HepG2 (cell line): ENCODE measurements around the gene CDC34. TPM values are rescaled to one million over a fixed set of nuclear protein-coding genes. Genes with fewer than 3 reads are reported as not detected.

Experiments used
- NR3C1 ChIP-seq: sonication (generic); formaldehyde crosslinking; IDR thresholded peaks from 2 replicates; pipeline ENCODE4 v1.4.0; 2020; ENCODE audit warnings: missing genetic modification reagents
- ZHX2 ChIP-seq, 2 experiments: sonication (generic) in 1 of 2; formaldehyde crosslinking in 1 of 2; IDR thresholded peaks; 2 replicates each; pipeline versions ENCODE4 v1.6.1 to v1.9.0; 2014 to 2022; ENCODE audit warnings: antibody characterized with exemption in 1 of 2, borderline replicate concordance in 1 of 2, inconsistent platforms in 1 of 2, low read depth in 1 of 2, missing genetic modification reagents in 1 of 2
- ZNF296 ChIP-seq: sonication (generic); formaldehyde crosslinking; conservative IDR thresholded peaks from 2 replicates; pipeline ENCODE4 v1.5.0; 2020; ENCODE audit warnings: mild to moderate bottlenecking, missing genetic modification reagents
- ZNF407 ChIP-seq: sonication (generic); formaldehyde crosslinking; IDR thresholded peaks from one replicate; pipeline ENCODE4 v1.5.1; 2020; ENCODE audit warnings: mild to moderate bottlenecking, missing genetic modification reagents; ENCODE audit errors: not compliant biosample characterization
- ZSCAN12 ChIP-seq: sonication (generic); formaldehyde crosslinking; IDR thresholded peaks from 2 replicates; pipeline ENCODE4 v1.9.0; 2021; ENCODE audit warnings: mild to moderate bottlenecking, missing genetic modification reagents
- polyA plus RNA-seq, 8 experiments: library from polyadenylated mRNA; depleted of rRNA in 3 of 8; stranded (reverse) in 7 of 8; unstranded in 1 of 8; fragments of >200 nt; fragmentation: Illumina TruSeq in 4 of 8; extraction: Trizol in 4 of 8; gene quantifications; 2 replicates each; pipeline versions ENCODE4 v1.2.1 to v1.2.3, GENCODE V29; 2011 to 2016; ENCODE audit warnings: low read depth in 4 of 8, missing spikeins in 1 of 8, mixed read lengths in 1 of 8; ENCODE audit not compliant: insufficient read depth in 1 of 8
- total RNA-seq, 5 experiments: library from RNA; depleted of rRNA; stranded (reverse); fragments of >200 nt; fragmentation: Illumina TruSeq; extraction: Trizol; gene quantifications; 2 replicates each; pipeline ENCODE4 v1.2.3, GENCODE V29; 2016; ENCODE audit warnings: low read depth in 1 of 5
- TF ChIP-seq, protein P1 (sequence below): sonication (generic); formaldehyde crosslinking; IDR thresholded peaks from 2 replicates; pipeline ENCODE4 v1.4.0; 2020; ENCODE audit warnings: missing genetic modification reagents, borderline replicate concordance
- TF ChIP-seq, protein P2 (sequence below): sonication (generic); formaldehyde crosslinking; IDR thresholded peaks from 2 replicates; pipeline ENCODE4 v1.4.0; 2020; ENCODE audit warnings: mild to moderate bottlenecking, missing genetic modification reagents, borderline replicate concordance

The CDC34 gene
- total and polyA plus RNA-seq, 2 of the 13 experiments (the other 11 are each of a cell fraction or from before 2014, with no cell fraction given), result 138 to 150 TPM

GRCh38 chr19:577439-578392, 46.2 kb downstream of the CDC34 start (continued):
- no peak for TF ChIP-seq ZHX2 (IDR thresholded peaks at IDR 0.05; ENCODE audit: low read depth)
- TF ChIP-seq ZHX2 (CRISPR knock-in tag; IDR thresholded peaks at IDR 0.05; ENCODE audit: borderline replicate concordance), result no peak
- no peak for TF ChIP-seq ZSCAN12 (CRISPR knock-in tag)
- TF ChIP-seq, protein P1, sequence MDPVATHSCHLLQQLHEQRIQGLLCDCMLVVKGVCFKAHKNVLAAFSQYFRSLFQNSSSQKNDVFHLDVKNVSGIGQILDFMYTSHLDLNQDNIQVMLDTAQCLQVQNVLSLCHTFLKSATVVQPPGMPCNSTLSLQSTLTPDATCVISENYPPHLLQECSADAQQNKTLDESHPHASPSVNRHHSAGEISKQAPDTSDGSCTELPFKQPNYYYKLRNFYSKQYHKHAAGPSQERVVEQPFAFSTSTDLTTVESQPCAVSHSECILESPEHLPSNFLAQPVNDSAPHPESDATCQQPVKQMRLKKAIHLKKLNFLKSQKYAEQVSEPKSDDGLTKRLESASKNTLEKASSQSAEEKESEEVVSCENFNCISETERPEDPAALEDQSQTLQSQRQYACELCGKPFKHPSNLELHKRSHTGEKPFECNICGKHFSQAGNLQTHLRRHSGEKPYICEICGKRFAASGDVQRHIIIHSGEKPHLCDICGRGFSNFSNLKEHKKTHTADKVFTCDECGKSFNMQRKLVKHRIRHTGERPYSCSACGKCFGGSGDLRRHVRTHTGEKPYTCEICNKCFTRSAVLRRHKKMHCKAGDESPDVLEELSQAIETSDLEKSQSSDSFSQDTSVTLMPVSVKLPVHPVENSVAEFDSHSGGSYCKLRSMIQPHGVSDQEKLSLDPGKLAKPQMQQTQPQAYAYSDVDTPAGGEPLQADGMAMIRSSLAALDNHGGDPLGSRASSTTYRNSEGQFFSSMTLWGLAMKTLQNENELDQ, result no peak
- no peak for TF ChIP-seq ZNF407 (CRISPR knock-in tag)
- no peak for TF ChIP-seq NR3C1 (CRISPR knock-in tag)
- TF ChIP-seq, protein P2, sequence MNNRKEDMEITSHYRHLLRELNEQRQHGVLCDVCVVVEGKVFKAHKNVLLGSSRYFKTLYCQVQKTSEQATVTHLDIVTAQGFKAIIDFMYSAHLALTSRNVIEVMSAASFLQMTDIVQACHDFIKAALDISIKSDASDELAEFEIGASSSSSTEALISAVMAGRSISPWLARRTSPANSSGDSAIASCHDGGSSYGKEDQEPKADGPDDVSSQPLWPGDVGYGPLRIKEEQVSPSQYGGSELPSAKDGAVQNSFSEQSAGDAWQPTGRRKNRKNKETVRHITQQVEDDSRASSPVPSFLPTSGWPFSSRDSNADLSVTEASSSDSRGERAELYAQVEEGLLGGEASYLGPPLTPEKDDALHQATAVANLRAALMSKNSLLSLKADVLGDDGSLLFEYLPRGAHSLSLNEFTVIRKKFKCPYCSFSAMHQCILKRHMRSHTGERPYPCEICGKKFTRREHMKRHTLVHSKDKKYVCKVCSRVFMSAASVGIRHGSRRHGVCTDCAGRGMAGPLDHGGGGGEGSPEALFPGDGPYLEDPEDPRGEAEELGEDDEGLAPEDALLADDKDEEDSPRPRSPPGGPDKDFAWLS (CRISPR knock-in tag), result no peak
- no peak for TF ChIP-seq ZNF296 (CRISPR knock-in tag)
